Motor neuron (in vitro differentiated cells): Measurements from ENCODE around the gene OXNAD1. TPM values are rescaled to one million over a fixed set of nuclear protein-coding genes. Genes with fewer than 3 reads are reported as not detected.
A peak's percentile ranks its signal among the peaks of the same experiment; 100 is the strongest.

ENCODE experiments used
- ATAC-seq, 8 experiments: fragments of 200-7000 bp; cut with Tn5 transposase; replicated peaks in 6 of 8; 2 replicates each; pipeline ENCODE4 v1.8.0; 2021; ENCODE audit warnings: mild to moderate bottlenecking in 8 of 8, moderate library complexity in 8 of 8
- H3K27ac ChIP-seq, 2 donors: fragments of 250-450 bp; sonication (Bioruptor Pico); 2 replicates each; pipeline ENCODE4 v1.9.0; 2021; ENCODE audit warnings: antibody characterized with exemption in 2 of 2, mild to moderate bottlenecking in 2 of 2, moderate library complexity in 1 of 2
- H3K4me1 ChIP-seq, 2 donors: fragments of 250-450 bp; sonication (Bioruptor Pico); replicated peaks in 1 of 2; 2 replicates each; pipeline ENCODE4 v1.6.1; 2021; ENCODE audit warnings: antibody characterized with exemption in 2 of 2, mild to moderate bottlenecking in 2 of 2, moderate library complexity in 1 of 2
- H3K4me3 ChIP-seq, 5 donors: fragments of 250-450 bp; sonication (Bioruptor Pico); 2 replicates each; pipeline ENCODE4 v1.9.0; 2021; ENCODE audit warnings: antibody characterized with exemption in 5 of 5, mild to moderate bottlenecking in 5 of 5, moderate library complexity in 4 of 5
- WGBS, 10 experiments: fragments of 450-650 bp; shearing (Covaris generic); methylation state at CpG; one replicate each; pipeline ENCODE4 v1.0.0; 2022; 5-methylcytosine and 5-hydroxymethylcytosine counted together
- in situ Hi-C, 9 experiments: fragments of 400-800 bp; cut with MboI; loops; one replicate each; pipeline ENCODE4 v1.15.0; 2021; ENCODE audit warnings: low sequenced_read_pairs in 9 of 9, low pct_unique_long_range_greater_than_20kb in 2 of 9; ENCODE audit not compliant: unreplicated experiment in 9 of 9
- total RNA-seq, 8 experiments: library from RNA; unstranded; fragments of 300-600 nt; gene quantifications; 2 replicates each; pipeline versions ENCODE4 v1.2.3 to v1.2.4, GENCODE V29; 2022

The OXNAD1 gene
- total RNA-seq, 8 experiments from 2014 or later = 10.2 to 25.2 (median 18.1) TPM

GRCh38 chr3:16288664-16289063, 23.7 kb downstream of the OXNAD1 start:
- ATAC-seq = peak in 1 of 8 experiments; percentile 14
- in situ Hi-C loops = loop anchor here (10.0 to 25.0 kb wide), 5 partner anchors 224 to 274 kb away; partner anchors contain the start of gene RFTN1 (in 1 of the 9)
- H3K27ac ChIP-seq = no peak overlapping the region

GRCh38 chr3:16289144-16289889, 24.3 kb downstream of the OXNAD1 start:
- in situ Hi-C loops = loop anchor here (10.0 to 25.0 kb wide), 5 partner anchors 223 to 273 kb away; partner anchors contain the start of gene RFTN1 (in 1 of the 9)
- WGBS, 10 experiments = 72 to 95% (median 92%) methylated on average over 2 of the region's 2 CpGs; no CpG with 5 or more reads in 5 of the 10 experiments
- no peak overlapping the region for H3K27ac ChIP-seq

More at GRCh38 chr3:16288664-16289063, 23.7 kb downstream of the OXNAD1 start:
- 75 to 100% (median 100%) methylated on average over 1 of the region's 1 CpG; no CpG with 5 or more reads in 7 of the 10 experiments for WGBS, 10 experiments
- no peaks in the 10 kb centered on the region for H3K4me1 ChIP-seq
- H3K4me3 ChIP-seq = no peak overlapping the region

GRCh38 chr3:16290007-16290826, 25.2 kb downstream of the OXNAD1 start:
- in situ Hi-C loops = loop anchor here in 6 of 9 experiments (25.0 kb wide), 3 partner anchors 222 to 272 kb away; partner anchors contain the start of gene RFTN1 (in 1 of the 6)
- 0 to 100% (median 13%) methylated on average over 1 to 3 of the region's 3 CpGs; no CpG with 5 or more reads in 1 of the 10 experiments for WGBS, 10 experiments
- peak in 5 of 8 experiments; percentile 45 to 63 (median 57) for ATAC-seq

More at GRCh38 chr3:16289144-16289889, 24.3 kb downstream of the OXNAD1 start:
- no peaks in the 10 kb centered on the region for H3K4me1 ChIP-seq
- no peak for ATAC-seq
- H3K4me3 ChIP-seq = no peak overlapping the region

GRCh38 chr3:16290827-16291196, 25.8 kb downstream of the OXNAD1 start:
- no peak for ATAC-seq
- in situ Hi-C loops = loop anchor here in 6 of 9 experiments (25.0 kb wide), 3 partner anchors 221 to 271 kb away; partner anchors contain the start of gene RFTN1 (in 1 of the 6)
- Histone ChIP-seq H3K4me1 (no peaks in the 10 kb centered on the region), H3K27ac (no peak overlapping the region), H3K4me3 (no peak overlapping the region)
- 15 to 100% (median 89%) methylated on average over 1 to 2 of the region's 2 CpGs; no CpG with 5 or more reads in 1 of the 10 experiments for WGBS, 10 experiments

More at GRCh38 chr3:16290007-16290826, 25.2 kb downstream of the OXNAD1 start:
- Histone ChIP-seq H3K4me3 (no peak overlapping the region), H3K27ac (no peak overlapping the region), H3K4me1 (no peaks in the 10 kb centered on the region)

GRCh38 chr3:16294844-16295243, 29.8 kb downstream of the OXNAD1 start:
- in situ Hi-C loops = loop anchor here in 6 of 9 experiments (25.0 kb wide), 3 partner anchors 217 to 267 kb away; partner anchors contain the start of gene RFTN1 (in 1 of the 6)
- WGBS, 10 experiments = 83 to 100% (median 96%) methylated on average over 1 to 5 of the region's 5 CpGs

GRCh38 chr3:16295298-16295890, 30.4 kb downstream of the OXNAD1 start:
- ATAC-seq = no peak
- 62 to 100% (median 95%) methylated on average over 1 to 3 of the region's 3 CpGs; no CpG with 5 or more reads in 2 of the 10 experiments for WGBS, 10 experiments
- in situ Hi-C loops = loop anchor here in 6 of 9 experiments (25.0 kb wide), 3 partner anchors 217 to 267 kb away; partner anchors contain the start of gene RFTN1 (in 1 of the 6)
- no peak overlapping the region for H3K4me3 ChIP-seq
- H3K27ac ChIP-seq = no peak overlapping the region
- no peaks in the 10 kb centered on the region for H3K4me1 ChIP-seq

More at GRCh38 chr3:16294844-16295243, 29.8 kb downstream of the OXNAD1 start:
- Histone ChIP-seq H3K4me1 (no peaks in the 10 kb centered on the region), H3K27ac (no peak overlapping the region), H3K4me3 (no peak overlapping the region)
- ATAC-seq = no peak

GRCh38 chr3:16297997-16298885, 33.2 kb downstream of the OXNAD1 start:
- no peak overlapping the region for H3K4me3 ChIP-seq
- WGBS, 10 experiments = 0 to 100% (median 90%) methylated on average over 1 to 8 of the region's 9 CpGs; no CpG with 5 or more reads in 1 of the 10 experiments
- peaks cover 4 to 10% of the 10 kb centered on the region in 2 donors for H3K4me1 ChIP-seq
- H3K27ac ChIP-seq = no peak overlapping the region
- in situ Hi-C loops = loop anchor here in 6 of 9 experiments (25.0 kb wide), 3 partner anchors 214 to 264 kb away; partner anchors contain the start of gene RFTN1 (in 1 of the 6)
- no peak for ATAC-seq

- no peak overlapping the region for H3K4me3 ChIP-seq
- in situ Hi-C loops = loop anchor here in 6 of 9 experiments (25.0 kb wide), 3 partner anchors 213 to 263 kb away; partner anchors contain the start of gene RFTN1 (in 1 of the 6)
Observed at GRCh38 chr3:16298891-16299290, 33.9 kb downstream of the OXNAD1 start.

GRCh38 chr3:16299746-16300145, 34.7 kb downstream of the OXNAD1 start:
- peaks cover 4 to 10% of the 10 kb centered on the region in 2 donors for H3K4me1 ChIP-seq
- H3K27ac ChIP-seq = no peak overlapping the region
- H3K4me3 ChIP-seq = no peak overlapping the region
- ATAC-seq = no peak
- in situ Hi-C loops = loop anchor here in 7 of 9 experiments (10.0 to 25.0 kb wide), 4 partner anchors 213 to 263 kb away; partner anchors contain the start of gene RFTN1 (in 2 of the 7)
- 52 to 100% (median 76%) methylated on average over 1 to 3 of the region's 3 CpGs for WGBS, 10 experiments

More at GRCh38 chr3:16298891-16299290, 33.9 kb downstream of the OXNAD1 start:
- WGBS, 10 experiments = 38 to 100% (median 95%) methylated on average over 1 to 6 of the region's 6 CpGs
- ATAC-seq = no peak
- no peak overlapping the region for H3K27ac ChIP-seq
- peaks cover 4 to 10% of the 10 kb centered on the region in 2 donors for H3K4me1 ChIP-seq

- no peak for ATAC-seq
- Histone ChIP-seq H3K4me3 (no peak overlapping the region), H3K27ac (no peak overlapping the region), H3K4me1 (peaks cover 4 to 10% of the 10 kb centered on the region in 2 donors)
- in situ Hi-C loops = loop anchor here in 1 of 9 experiments (10.0 kb wide), 1 partner anchor 214 kb away; the partner anchor contains the start of gene RFTN1
- 67 to 95% (median 88%) methylated on average over 1 to 2 of the region's 2 CpGs; no CpG with 5 or more reads in 3 of the 10 experiments for WGBS, 10 experiments
Observed at GRCh38 chr3:16300307-16300706, 35.3 kb downstream of the OXNAD1 start.

- Histone ChIP-seq H3K4me3 (no peak overlapping the region), H3K27ac (no peak overlapping the region), H3K4me1 (peaks cover 4 to 10% of the 10 kb centered on the region in 2 donors)
- in situ Hi-C loops = loop anchor here in 1 of 9 experiments (10.0 kb wide), 1 partner anchor 214 kb away; the partner anchor contains the start of gene RFTN1
- ATAC-seq = no peak
- WGBS, 10 experiments = 80 to 100% (median 98%) methylated on average over 1 to 2 of the region's 2 CpGs; no CpG with 5 or more reads in 4 of the 10 experiments
Observed at GRCh38 chr3:16300881-16301359, 35.9 kb downstream of the OXNAD1 start.
